Measurements from ENCODE around the gene IL17A. TPM values are rescaled to one million over a fixed set of nuclear protein-coding genes. Genes with fewer than 3 reads are reported as not detected.

Gene IL17A
- total RNA-seq, 1 donor from 2014 or later: not detected

- TF ChIP-seq, protein P1, sequence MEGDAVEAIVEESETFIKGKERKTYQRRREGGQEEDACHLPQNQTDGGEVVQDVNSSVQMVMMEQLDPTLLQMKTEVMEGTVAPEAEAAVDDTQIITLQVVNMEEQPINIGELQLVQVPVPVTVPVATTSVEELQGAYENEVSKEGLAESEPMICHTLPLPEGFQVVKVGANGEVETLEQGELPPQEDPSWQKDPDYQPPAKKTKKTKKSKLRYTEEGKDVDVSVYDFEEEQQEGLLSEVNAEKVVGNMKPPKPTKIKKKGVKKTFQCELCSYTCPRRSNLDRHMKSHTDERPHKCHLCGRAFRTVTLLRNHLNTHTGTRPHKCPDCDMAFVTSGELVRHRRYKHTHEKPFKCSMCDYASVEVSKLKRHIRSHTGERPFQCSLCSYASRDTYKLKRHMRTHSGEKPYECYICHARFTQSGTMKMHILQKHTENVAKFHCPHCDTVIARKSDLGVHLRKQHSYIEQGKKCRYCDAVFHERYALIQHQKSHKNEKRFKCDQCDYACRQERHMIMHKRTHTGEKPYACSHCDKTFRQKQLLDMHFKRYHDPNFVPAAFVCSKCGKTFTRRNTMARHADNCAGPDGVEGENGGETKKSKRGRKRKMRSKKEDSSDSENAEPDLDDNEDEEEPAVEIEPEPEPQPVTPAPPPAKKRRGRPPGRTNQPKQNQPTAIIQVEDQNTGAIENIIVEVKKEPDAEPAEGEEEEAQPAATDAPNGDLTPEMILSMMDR (IDR thresholded peaks at IDR 0.05): no peak
- Histone ChIP-seq H3K27me3 (ENCODE audit: low read depth) (no peaks in the 10 kb centered on the region), H3K4me3 (no peak overlapping the region), H3K27ac (no peak overlapping the region), H3K4me1 (no peaks in the 10 kb centered on the region), H3K36me3 (no peaks in the 10 kb centered on the region), H3K9me3 (no peaks in the 10 kb centered on the region)
- intact Hi-C loops (cut with DNase I): no loop called here
- ATAC-seq (no peak), DNase-seq (no peak)
These were observed 43.6 kb upstream of the IL17A start for GRCh38 chr6:52142556-52142955.

GRCh38 chr6:52143551-52143950 is 42.6 kb upstream of the IL17A start:
- H3K36me3 ChIP-seq: no peaks in the 10 kb centered on the region
- no peaks in the 10 kb centered on the region for H3K9me3 ChIP-seq
- TF ChIP-seq, protein P1 (IDR thresholded peaks at IDR 0.05): no peak
- H3K27ac ChIP-seq: no peak overlapping the region
- H3K4me3 ChIP-seq: no peak overlapping the region
- no peaks in the 10 kb centered on the region for H3K4me1 ChIP-seq
- H3K27me3 ChIP-seq (ENCODE audit: low read depth): no peaks in the 10 kb centered on the region
- ATAC-seq: no peak
- DNase-seq: no peak
- intact Hi-C loops (cut with DNase I): no loop called here

- no peak for DNase-seq
- Histone ChIP-seq H3K36me3 (no peaks in the 10 kb centered on the region), H3K9me3 (no peaks in the 10 kb centered on the region), H3K27ac (no peak overlapping the region), H3K4me1 (no peaks in the 10 kb centered on the region), H3K4me3 (no peak overlapping the region), H3K27me3 (ENCODE audit: low read depth) (no peaks in the 10 kb centered on the region)
- intact Hi-C loops (cut with DNase I): no loop called here
- TF ChIP-seq, protein P1 (IDR thresholded peaks at IDR 0.05): no peak
- no peak for ATAC-seq
These were observed 41.7 kb upstream of the IL17A start for GRCh38 chr6:52144196-52145076.

- Histone ChIP-seq H3K4me1 (no peaks in the 10 kb centered on the region), H3K36me3 (no peaks in the 10 kb centered on the region), H3K9me3 (no peaks in the 10 kb centered on the region), H3K4me3 (no peak overlapping the region), H3K27ac (no peak overlapping the region), H3K27me3 (ENCODE audit: low read depth) (no peaks in the 10 kb centered on the region)
- DNase-seq (no peak), ATAC-seq (no peak)
- intact Hi-C loops (cut with DNase I): no loop called here
- TF ChIP-seq, protein P1 (IDR thresholded peaks at IDR 0.05): no peak
These were observed 39.2 kb upstream of the IL17A start for GRCh38 chr6:52146851-52147445.

- Histone ChIP-seq H3K27ac (no peak overlapping the region), H3K9me3 (no peaks in the 10 kb centered on the region), H3K4me3 (no peak overlapping the region), H3K36me3 (no peaks in the 10 kb centered on the region), H3K4me1 (no peaks in the 10 kb centered on the region), H3K27me3 (ENCODE audit: low read depth) (no peaks in the 10 kb centered on the region)
- DNase-seq (no peak), ATAC-seq (no peak)
- intact Hi-C loops (cut with DNase I): no loop called here
- TF ChIP-seq, protein P1 (IDR thresholded peaks at IDR 0.05): no peak
These were observed 37.1 kb upstream of the IL17A start for GRCh38 chr6:52149076-52149475.

Measured in lower lobe of right lung (tissue), 2 donors.